Astrocyte (in vitro differentiated cells and primary cell): Measurements from ENCODE around the gene TOR1B. TPM values are rescaled to one million over a fixed set of nuclear protein-coding genes. Genes with fewer than 3 reads are reported as not detected.

Experiments used
- DNase-seq: peaks from one replicate; pipeline ENCODE4 v3.0.0-alpha.2; 2010; ENCODE audit warnings: low read depth
- FAIRE-seq: peaks from 2 replicates; lab custom pipeline; 2011; peaks lifted over from hg19 to GRCh38; lab: Jason Lieb, UNC
- H2AFZ ChIP-seq: 2 replicates; pipeline ENCODE4 v1.6.0; 2012; ENCODE audit warnings: low read depth, low read length, inconsistent platforms
- H3K27ac ChIP-seq: 2 replicates; pipeline ENCODE4 v1.5.1; 2011; ENCODE audit warnings: low read depth, low read length, inconsistent platforms
- H3K27me3 ChIP-seq: 2 replicates; pipeline ENCODE4 v1.6.0; 2011; ENCODE audit warnings: low read length, inconsistent platforms; ENCODE audit not compliant: insufficient read depth
- H3K36me3 ChIP-seq: 2 replicates; pipeline ENCODE4 v1.5.1; 2011; ENCODE audit warnings: low read length, inconsistent platforms; ENCODE audit not compliant: insufficient read depth
- H3K4me1 ChIP-seq: 2 replicates; pipeline ENCODE4 v1.5.1; 2011; ENCODE audit warnings: low read length, inconsistent platforms; ENCODE audit not compliant: insufficient read depth
- H3K4me2 ChIP-seq: 2 replicates; pipeline ENCODE4 v1.6.0; 2012; ENCODE audit warnings: low read length, inconsistent platforms
- H3K4me3 ChIP-seq: 2 replicates; pipeline ENCODE4 v1.5.1; 2011; ENCODE audit warnings: low read depth, mild to moderate bottlenecking, low read length, inconsistent platforms; ENCODE audit not compliant: insufficient read depth
- H3K79me2 ChIP-seq: 2 replicates; pipeline ENCODE4 v1.6.0; 2012; ENCODE audit warnings: mild to moderate bottlenecking, low read length, inconsistent platforms; ENCODE audit not compliant: insufficient read depth
- H3K9ac ChIP-seq: 2 replicates; pipeline ENCODE4 v1.6.0; 2012; ENCODE audit warnings: mild to moderate bottlenecking, low read length, inconsistent platforms
- H3K9me3 ChIP-seq: 2 replicates; pipeline ENCODE4 v1.5.1; 2012; ENCODE audit warnings: low read depth, mild to moderate bottlenecking, low read length, inconsistent platforms; ENCODE audit not compliant: insufficient read depth
- H4K20me1 ChIP-seq: 2 replicates; pipeline ENCODE4 v1.6.0; 2012; ENCODE audit warnings: low read length, inconsistent platforms; ENCODE audit not compliant: insufficient read depth
- H3K27ac Mint-ChIP-seq: one replicate; pipeline ENCODE4 v1.8.0; 2021; ENCODE audit warnings: mild to moderate bottlenecking, mixed read lengths; ENCODE audit not compliant: unreplicated experiment
- H3K27me3 Mint-ChIP-seq: one replicate; pipeline ENCODE4 v1.8.0; 2021; ENCODE audit warnings: low read depth, mixed read lengths; ENCODE audit not compliant: unreplicated experiment
- H3K36me3 Mint-ChIP-seq: one replicate; pipeline ENCODE4 v1.8.0; 2021; ENCODE audit warnings: low read depth, mixed read lengths; ENCODE audit not compliant: unreplicated experiment
- H3K4me1 Mint-ChIP-seq: one replicate; pipeline ENCODE4 v1.8.0; 2021; ENCODE audit warnings: low read depth, mixed read lengths; ENCODE audit not compliant: unreplicated experiment
- H3K4me3 Mint-ChIP-seq: one replicate; pipeline ENCODE4 v1.8.0; 2021; ENCODE audit warnings: mild to moderate bottlenecking, moderate library complexity, mixed read lengths; ENCODE audit not compliant: unreplicated experiment
- H3K9me3 Mint-ChIP-seq: one replicate; pipeline ENCODE4 v1.8.0; 2021; ENCODE audit warnings: mild to moderate bottlenecking, mixed read lengths; ENCODE audit not compliant: unreplicated experiment
- CTCF ChIP-seq: IDR thresholded peaks from 2 replicates; pipeline ENCODE4 v1.5.1; 2011; ENCODE audit warnings: low read depth, mild to moderate bottlenecking, inconsistent platforms, low read length, moderate library complexity; ENCODE audit not compliant: insufficient read depth
- EZH2 ChIP-seq: IDR thresholded peaks from 2 replicates; pipeline ENCODE4 v1.6.1; 2012; ENCODE audit warnings: mild to moderate bottlenecking, low read length, inconsistent platforms; ENCODE audit not compliant: insufficient read depth
- total RNA-seq: library from RNA; stranded (reverse); gene quantifications from 2 replicates; pipeline ENCODE4 v1.2.1, GENCODE V29; 2021

The TOR1B gene
- total RNA-seq, 1 donor from 2014 or later, result 31.6 TPM

DNA sequence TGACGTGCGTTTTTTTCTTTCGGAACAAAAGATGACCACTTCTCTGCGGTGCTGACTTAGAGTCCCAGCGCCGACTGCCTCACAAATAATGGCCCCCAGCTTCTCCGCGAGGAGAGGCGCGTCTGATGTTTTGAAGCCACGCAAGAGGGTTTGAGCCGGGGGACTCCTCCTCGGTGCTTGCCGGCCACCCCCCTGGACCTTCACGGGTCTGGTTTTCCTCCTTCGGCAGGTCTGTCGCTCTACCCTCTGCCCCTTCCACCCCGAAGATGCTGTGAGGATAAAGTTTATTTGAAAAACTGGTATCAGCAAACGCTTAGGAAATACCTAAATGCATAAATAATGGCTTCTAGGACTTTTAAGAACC is 32.9 kb downstream of the TOR1B start:
- peak overlapping the region; percentile 34 for H3K27ac ChIP-seq
- H3K79me2 ChIP-seq, result peaks cover 48% of the 10 kb centered on the region

GRCh38 chr9:129836311-129837007 is 33.5 kb downstream of the TOR1B start:
- Histone ChIP-seq H3K4me2 (peak overlapping the region; percentile 89), H3K9me3 (no peaks in the 10 kb centered on the region), H2AFZ (no peak overlapping the region), H3K9ac (peak overlapping the region; percentile 87), H3K4me3 (peak overlapping the region; percentile 91), H3K27ac (no peak overlapping the region), H3K4me1 (peaks cover 20% of the 10 kb centered on the region), H3K36me3 (peaks cover 5% of the 10 kb centered on the region), H3K27me3 (no peaks in the 10 kb centered on the region), H3K79me2 (peaks cover 53% of the 10 kb centered on the region), H4K20me1 (peaks cover 23% of the 10 kb centered on the region)
- Mint-ChIP-seq H3K4me1 (peaks cover 26% of the 10 kb centered on the region), H3K27ac (peak overlapping the region; percentile 86), H3K36me3 (peaks cover 2% of the 10 kb centered on the region), H3K4me3 (peak overlapping the region; percentile 89), H3K9me3 (no peaks in the 10 kb centered on the region), H3K27me3 (no peaks in the 10 kb centered on the region)
- DNase-seq (no peak), FAIRE-seq (no peak)
- no peak for TF ChIP-seq EZH2
- no peak for TF ChIP-seq CTCF

More for the DNA sequence above, 32.9 kb downstream of the TOR1B start:
- Mint-ChIP-seq H3K36me3 (peaks cover 4% of the 10 kb centered on the region), H3K9me3 (no peaks in the 10 kb centered on the region), H3K27ac (peak overlapping the region; percentile 86), H3K4me1 (peaks cover 26% of the 10 kb centered on the region), H3K4me3 (peak overlapping the region; percentile 89), H3K27me3 (no peaks in the 10 kb centered on the region)
- Histone ChIP-seq H3K9me3 (no peaks in the 10 kb centered on the region), H4K20me1 (peaks cover 22% of the 10 kb centered on the region), H2AFZ (peak overlapping the region; percentile 59), H3K4me1 (peaks cover 20% of the 10 kb centered on the region), H3K9ac (peak overlapping the region; percentile 87), H3K4me3 (peak overlapping the region; percentile 91), H3K4me2 (peak overlapping the region; percentile 89), H3K27me3 (no peaks in the 10 kb centered on the region), H3K36me3 (peaks cover 9% of the 10 kb centered on the region)
- peak; percentile 25 for DNase-seq
- no peak for TF ChIP-seq CTCF
- no peak for TF ChIP-seq EZH2
- FAIRE-seq, result no peak

GRCh38 chr9:129838707-129839259 is 35.8 kb downstream of the TOR1B start:
- no peaks in the 10 kb centered on the region for H3K36me3 ChIP-seq
- H4K20me1 ChIP-seq, result peaks cover 26% of the 10 kb centered on the region
- no peaks in the 10 kb centered on the region for H3K27me3 Mint-ChIP-seq
- H3K27ac Mint-ChIP-seq, result peak overlapping the region; percentile 96
- H3K4me1 Mint-ChIP-seq, result peaks cover 26% of the 10 kb centered on the region
- FAIRE-seq (peak; percentile 39), DNase-seq (peak; percentile 89)
- H3K4me1 ChIP-seq, result peaks cover 20% of the 10 kb centered on the region
- H3K4me2 ChIP-seq, result peak overlapping the region; percentile 55
- peaks cover 54% of the 10 kb centered on the region for H3K79me2 ChIP-seq
- peaks cover 2% of the 10 kb centered on the region for H3K36me3 Mint-ChIP-seq
- peak overlapping the region; percentile 19 for H3K27ac ChIP-seq
- H2AFZ ChIP-seq, result no peak overlapping the region
- no peaks in the 10 kb centered on the region for H3K9me3 Mint-ChIP-seq
- no peaks in the 10 kb centered on the region for H3K9me3 ChIP-seq
- TF ChIP-seq EZH2 (no peak), CTCF (no peak)
- H3K4me3 ChIP-seq, result no peak overlapping the region
- no peaks in the 10 kb centered on the region for H3K27me3 ChIP-seq
- no peak overlapping the region for H3K9ac ChIP-seq
- H3K4me3 Mint-ChIP-seq, result peak overlapping the region; percentile 71
